Peyer's patch (tissue), 4 donors: ENCODE measurements around the gene HHATL. TPM values are rescaled to one million over a fixed set of nuclear protein-coding genes. Genes with fewer than 3 reads are reported as not detected.

ENCODE experiments used
- DNase-seq, 3 donors: peaks; one replicate each; pipeline ENCODE4 v3.0.0-alpha.2; 2017 to 2019
- H3K27ac ChIP-seq, 4 donors: fragments of 200-600 bp; sonication (generic); one replicate each; pipeline ENCODE4 v1.5.1; 2016 to 2019
- H3K27me3 ChIP-seq, 2 donors: fragments of 200-600 bp; sonication (generic); one replicate each; pipeline ENCODE4 v1.5.1; 2019
- H3K36me3 ChIP-seq, 3 donors: fragments of 200-600 bp; sonication (generic); one replicate each; pipeline ENCODE4 v1.5.1; 2016 to 2019
- H3K4me1 ChIP-seq, 4 donors: fragments of 200-600 bp; sonication (generic); one replicate each; pipeline ENCODE4 v1.5.1; 2016 to 2019
- H3K4me3 ChIP-seq, 4 donors: fragments of 200-600 bp; sonication (generic); 1 replicate in 3 of 4; 2 replicates in 1 of 4; pipeline ENCODE4 v1.5.1; 2016 to 2019; ENCODE audit warnings: mild to moderate bottlenecking in 1 of 4
- H3K9me3 ChIP-seq, 4 donors: fragments of 200-600 bp; sonication (generic); one replicate each; pipeline ENCODE4 v1.5.1; 2016 to 2019; ENCODE audit warnings: mild to moderate bottlenecking in 1 of 4
- POLR2A ChIP-seq, 2 donors: fragments of 450-650 bp; IDR thresholded peaks; one replicate each; pipeline ENCODE4 v1.5.1; 2017; ENCODE audit warnings: antibody characterized with exemption in 2 of 2, mild to moderate bottlenecking in 2 of 2, moderate library complexity in 2 of 2
- total RNA-seq, 4 donors: library from RNA; depleted of rRNA; stranded (reverse); fragments of >200 nt; gene quantifications; one replicate each; pipeline ENCODE4 v1.1.0, GENCODE V29; 2016
- TF ChIP-seq, protein P1 (sequence below), 6 experiments: fragments of 450-650 bp in 4 of 6; fragments of 200-600 bp in 2 of 6; sonication (generic) in 1 of 6; IDR thresholded peaks; one replicate each; pipeline ENCODE4 v1.5.1; 2017 to 2019; ENCODE audit warnings: antibody characterized with exemption in 6 of 6, mild to moderate bottlenecking in 3 of 6, moderate library complexity in 1 of 6

The HHATL gene
- total RNA-seq, 4 donors from 2014 or later, result 3.4 TPM; not detected in 3

DNA sequence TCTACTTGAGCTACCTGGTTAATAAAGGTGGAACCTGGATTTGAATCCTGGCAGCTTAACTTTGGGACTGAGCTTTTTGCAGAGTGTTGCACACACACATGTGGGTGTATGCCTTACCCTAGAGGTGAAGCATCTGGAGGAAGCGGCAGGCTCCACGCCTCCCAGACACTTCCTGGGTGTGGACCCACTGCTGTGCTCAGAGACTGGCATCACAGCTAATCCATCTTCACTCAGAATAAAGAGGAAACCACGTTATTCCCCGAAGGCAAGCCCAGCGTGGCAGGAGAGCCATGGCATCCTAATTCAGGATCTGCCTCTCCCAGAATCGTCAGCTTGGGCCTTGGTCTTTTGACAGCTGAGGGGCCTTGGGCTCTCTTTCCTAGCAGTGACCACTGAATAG is 45.0 kb upstream of the HHATL start:
- H3K4me1 ChIP-seq, result peaks cover 0 to 16% (median 0%) of the 10 kb centered on the region in 4 donors
- H3K27me3 ChIP-seq, result no peaks in the 10 kb centered on the region
- no peak overlapping the region for H3K4me3 ChIP-seq
- TF ChIP-seq POLR2A (IDR thresholded peaks at IDR 0.05), result no peak
- TF ChIP-seq, protein P1, sequence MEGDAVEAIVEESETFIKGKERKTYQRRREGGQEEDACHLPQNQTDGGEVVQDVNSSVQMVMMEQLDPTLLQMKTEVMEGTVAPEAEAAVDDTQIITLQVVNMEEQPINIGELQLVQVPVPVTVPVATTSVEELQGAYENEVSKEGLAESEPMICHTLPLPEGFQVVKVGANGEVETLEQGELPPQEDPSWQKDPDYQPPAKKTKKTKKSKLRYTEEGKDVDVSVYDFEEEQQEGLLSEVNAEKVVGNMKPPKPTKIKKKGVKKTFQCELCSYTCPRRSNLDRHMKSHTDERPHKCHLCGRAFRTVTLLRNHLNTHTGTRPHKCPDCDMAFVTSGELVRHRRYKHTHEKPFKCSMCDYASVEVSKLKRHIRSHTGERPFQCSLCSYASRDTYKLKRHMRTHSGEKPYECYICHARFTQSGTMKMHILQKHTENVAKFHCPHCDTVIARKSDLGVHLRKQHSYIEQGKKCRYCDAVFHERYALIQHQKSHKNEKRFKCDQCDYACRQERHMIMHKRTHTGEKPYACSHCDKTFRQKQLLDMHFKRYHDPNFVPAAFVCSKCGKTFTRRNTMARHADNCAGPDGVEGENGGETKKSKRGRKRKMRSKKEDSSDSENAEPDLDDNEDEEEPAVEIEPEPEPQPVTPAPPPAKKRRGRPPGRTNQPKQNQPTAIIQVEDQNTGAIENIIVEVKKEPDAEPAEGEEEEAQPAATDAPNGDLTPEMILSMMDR (IDR thresholded peaks at IDR 0.05), result no peak
- DNase-seq, result peak in 1 of 3 donors; percentile 39
- H3K9me3 ChIP-seq, result no peaks in the 10 kb centered on the region
- H3K27ac ChIP-seq, result no peak overlapping the region
- H3K36me3 ChIP-seq, result no peaks in the 10 kb centered on the region

DNA sequence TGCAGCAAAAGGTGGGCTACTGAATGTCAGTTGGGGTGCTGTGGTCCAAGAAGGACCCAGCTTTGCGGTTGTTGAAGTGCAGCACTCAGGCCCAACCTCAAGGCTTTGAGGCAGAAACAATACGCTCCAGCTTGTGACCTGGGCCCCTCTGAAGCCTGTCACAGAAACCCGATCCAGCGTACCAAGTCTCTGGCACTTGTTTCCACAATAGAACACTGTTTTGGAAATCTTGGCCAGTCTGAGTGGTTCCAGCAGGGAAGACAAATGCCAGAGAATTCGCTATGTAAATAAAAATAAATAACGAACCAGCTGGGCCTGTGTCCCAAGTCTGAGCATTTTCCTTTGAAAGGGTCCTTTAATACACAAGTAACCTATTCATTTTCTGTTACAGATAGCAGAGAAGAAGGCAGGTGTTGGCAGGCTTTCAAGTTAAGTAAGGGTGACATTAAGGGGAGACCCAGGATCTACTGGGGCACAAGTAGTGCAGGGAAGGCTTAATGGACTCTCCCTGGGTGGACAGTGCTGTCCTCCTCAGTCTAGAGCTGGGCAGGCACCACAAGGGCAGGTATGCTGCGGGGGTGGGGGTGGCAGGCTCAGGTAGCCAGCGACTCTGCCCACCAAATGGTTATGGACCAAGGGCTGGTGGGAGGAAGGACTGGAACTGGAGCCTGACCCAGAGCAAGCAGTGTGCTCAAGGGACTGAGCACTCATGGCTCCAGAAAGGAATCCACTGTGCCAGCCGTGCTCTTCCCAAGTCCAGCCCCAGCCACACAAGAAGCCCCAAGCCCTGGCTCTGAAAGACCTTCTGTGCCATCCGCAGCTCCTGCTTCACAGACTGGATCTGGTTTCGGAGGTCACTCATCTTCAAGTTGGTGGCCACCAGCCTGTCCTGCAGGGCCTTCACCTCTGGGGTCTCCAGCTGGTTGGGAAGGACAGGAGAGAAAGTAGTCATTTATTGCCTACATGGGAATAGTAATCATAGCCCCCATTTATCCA is 44.2 kb upstream of the HHATL start:
- Histone ChIP-seq H3K36me3 (no peaks in the 10 kb centered on the region), H3K27me3 (no peaks in the 10 kb centered on the region), H3K4me1 (peaks cover 0 to 16% (median 0%) of the 10 kb centered on the region in 4 donors), H3K4me3 (no peak overlapping the region), H3K9me3 (no peaks in the 10 kb centered on the region), H3K27ac (peak overlapping the region; percentile 10 to 63 (median 22))
- TF ChIP-seq, protein P1 (IDR thresholded peaks at IDR 0.05), result no peak
- no peak for TF ChIP-seq POLR2A (IDR thresholded peaks at IDR 0.05)
- no peak for DNase-seq

DNA sequence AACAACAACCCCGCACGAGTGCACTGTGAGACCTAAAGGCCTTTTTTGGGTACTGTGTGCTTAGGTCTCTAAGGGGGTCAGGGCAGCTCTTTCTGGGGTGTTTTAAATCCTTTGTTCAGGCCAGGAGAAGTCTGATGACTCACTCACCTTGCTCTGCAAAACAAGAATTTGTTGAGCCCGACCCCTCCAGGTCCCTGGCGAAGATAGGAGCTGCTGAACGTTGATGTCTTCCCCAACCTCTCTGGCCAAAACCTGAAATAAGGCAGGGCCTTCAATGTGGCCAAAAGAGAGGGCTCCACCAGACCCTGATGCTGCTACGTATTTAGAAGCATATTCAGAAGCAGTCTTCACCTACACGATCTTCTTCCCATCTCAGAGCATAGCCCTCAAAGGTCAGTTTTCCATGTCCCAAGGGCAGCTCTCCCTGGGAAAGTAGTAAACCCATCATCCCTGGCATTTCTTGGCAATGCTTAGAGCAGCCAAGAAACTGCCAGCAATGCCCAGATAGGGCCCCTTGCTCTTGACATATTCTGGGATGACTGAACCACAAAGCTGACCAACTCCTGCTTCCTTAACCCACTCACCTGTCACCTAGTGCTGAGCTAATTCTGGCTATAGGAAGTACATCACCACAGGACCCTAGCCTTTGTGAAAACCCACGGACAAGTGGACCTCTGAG is 43.3 kb upstream of the HHATL start:
- TF ChIP-seq, protein P1 (IDR thresholded peaks at IDR 0.05), result no peak
- no peak for TF ChIP-seq POLR2A (IDR thresholded peaks at IDR 0.05)
- DNase-seq, result no peak
- H3K27ac ChIP-seq, result peak overlapping the region in 3 of 4 donors; percentile 21 to 63 (median 24)

DNA sequence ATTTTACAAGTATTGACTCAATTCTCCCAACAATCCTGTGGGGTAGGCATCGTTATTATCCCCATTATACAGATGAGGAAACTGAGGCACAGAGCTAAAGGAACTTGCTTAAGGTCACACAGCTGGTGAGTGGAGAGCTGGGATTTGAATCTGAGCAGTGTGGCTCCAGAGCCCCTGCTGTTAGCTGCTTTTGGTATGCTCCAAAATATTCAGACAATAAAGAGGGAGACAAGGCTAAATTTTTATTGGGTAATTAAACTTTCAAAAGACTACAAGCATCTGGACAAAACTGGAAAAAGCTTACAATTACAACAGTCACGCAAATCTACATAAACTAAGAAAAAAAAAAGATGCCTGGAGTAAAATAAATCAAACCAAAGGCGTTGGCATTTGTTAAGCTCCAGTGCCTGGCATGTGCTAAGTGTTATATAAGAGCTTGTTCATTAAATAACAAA is 42.7 kb upstream of the HHATL start:
- H3K9me3 ChIP-seq, result no peaks in the 10 kb centered on the region
- no peaks in the 10 kb centered on the region for H3K36me3 ChIP-seq
- no peaks in the 10 kb centered on the region for H3K27me3 ChIP-seq
- peaks cover 0 to 16% (median 0%) of the 10 kb centered on the region in 4 donors for H3K4me1 ChIP-seq
- no peak for DNase-seq
- H3K27ac ChIP-seq, result peak overlapping the region in 1 of 4 donors; percentile 63
- TF ChIP-seq, protein P1 (IDR thresholded peaks at IDR 0.05), result no peak
- TF ChIP-seq POLR2A (IDR thresholded peaks at IDR 0.05), result no peak
- no peak overlapping the region for H3K4me3 ChIP-seq

More for the DNA sequence above, 43.3 kb upstream of the HHATL start:
- no peak overlapping the region for H3K4me3 ChIP-seq
- H3K36me3 ChIP-seq, result no peaks in the 10 kb centered on the region
- H3K27me3 ChIP-seq, result no peaks in the 10 kb centered on the region
- no peaks in the 10 kb centered on the region for H3K9me3 ChIP-seq
- peaks cover 0 to 16% (median 0%) of the 10 kb centered on the region in 4 donors for H3K4me1 ChIP-seq

DNA sequence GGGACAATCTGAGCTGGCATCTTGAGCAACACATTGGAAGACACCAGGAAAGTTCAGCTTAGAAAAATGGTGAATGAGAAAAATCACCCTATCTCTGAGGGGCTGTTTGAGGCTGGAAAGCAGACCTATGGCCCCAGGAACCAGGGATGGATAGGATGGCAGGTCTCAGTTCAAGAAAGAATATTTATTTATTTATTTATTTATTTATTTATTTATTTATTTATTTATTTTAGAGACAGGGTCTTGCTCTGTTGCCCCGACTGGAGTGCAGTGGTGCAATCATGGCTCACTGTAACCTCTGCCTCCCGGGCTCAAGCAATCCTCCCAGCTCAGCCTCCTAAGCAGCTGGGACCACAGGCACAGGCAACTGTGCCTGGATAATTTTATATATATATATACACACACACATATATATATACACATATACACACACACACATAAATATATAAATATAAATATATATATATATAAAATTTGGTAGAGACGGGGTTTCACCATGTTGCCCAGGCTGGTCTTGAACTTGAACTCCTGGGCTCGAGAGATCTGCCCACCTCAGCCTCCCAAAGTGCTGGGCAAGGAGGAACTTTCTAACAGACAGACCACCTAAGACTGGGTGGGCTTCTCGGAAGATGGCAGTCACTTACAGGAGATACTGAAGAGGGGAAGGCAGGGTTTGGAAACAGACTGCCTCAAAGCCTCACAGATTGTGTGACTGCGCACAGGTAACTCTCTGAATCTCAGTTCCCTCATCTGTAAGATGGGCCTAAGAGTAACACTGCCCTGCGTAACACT is 40.8 kb upstream of the HHATL start:
- no peak overlapping the region for H3K27ac ChIP-seq
- no peak overlapping the region for H3K4me3 ChIP-seq
- H3K36me3 ChIP-seq, result no peaks in the 10 kb centered on the region
- peaks cover 0 to 16% (median 0%) of the 10 kb centered on the region in 4 donors for H3K4me1 ChIP-seq
- TF ChIP-seq, protein P1 (IDR thresholded peaks at IDR 0.05), result no peak
- TF ChIP-seq POLR2A (IDR thresholded peaks at IDR 0.05), result no peak
- no peaks in the 10 kb centered on the region for H3K27me3 ChIP-seq
- H3K9me3 ChIP-seq, result no peaks in the 10 kb centered on the region
- no peak for DNase-seq
